Hematopoietic multipotent progenitor cell treated with erythropoietin and hydrocortisone succinate and interleukin-3 and kit ligand, for 6 days (in vitro differentiated cells): Measurements from ENCODE around the gene PHYHD1.
A peak's percentile ranks its signal among the peaks of the same experiment; 100 is the strongest.

Experiments used
- DNase-seq: peaks from one replicate; pipeline ENCODE4 v3.0.0-alpha.2; 2015

Gene PHYHD1

GRCh38 chr9:128901822-128902221 is 19.0 kb upstream of the PHYHD1 start:
- no peak for DNase-seq

DNA sequence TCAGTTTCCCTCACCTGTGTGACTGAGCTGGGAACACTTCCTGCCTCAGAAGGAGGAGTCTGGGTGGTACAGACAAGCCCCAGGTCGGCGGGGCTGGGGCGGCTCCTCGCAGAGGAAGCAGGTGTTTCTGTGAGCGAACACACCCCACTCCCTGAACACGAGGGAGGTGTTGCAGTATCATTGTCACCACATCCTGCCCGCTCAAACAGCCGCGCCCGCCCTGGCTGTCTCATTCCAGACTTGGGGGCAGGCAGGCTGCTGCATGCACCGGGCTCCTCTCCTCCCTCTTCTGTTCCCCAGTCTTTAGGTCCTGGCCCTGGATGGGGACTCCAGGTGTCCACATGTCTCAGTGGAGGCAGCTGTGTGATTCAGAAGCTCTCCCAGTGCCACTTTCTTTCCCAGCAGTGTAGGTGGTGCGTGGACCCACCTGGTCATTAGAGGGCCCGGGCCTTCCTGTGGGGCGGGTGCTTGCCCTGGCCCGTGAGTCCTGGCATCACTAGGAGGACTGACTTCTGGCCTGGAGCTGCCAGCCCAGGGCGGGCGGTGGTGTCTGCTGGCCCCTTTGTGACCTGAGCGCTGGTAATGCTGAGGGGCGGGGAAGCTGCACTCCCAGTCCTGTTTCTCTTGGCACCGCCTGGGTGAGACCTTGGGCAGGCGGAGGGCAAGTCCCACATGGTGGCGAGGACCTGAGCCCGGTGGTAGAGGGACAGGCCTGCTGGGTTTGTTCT is 18.3 kb upstream of the PHYHD1 start:
- DNase-seq: peak; percentile 88

- no peak for DNase-seq
Observed at GRCh38 chr9:128903079-128903461, 17.7 kb upstream of the PHYHD1 start.

- no peak for DNase-seq
Observed at GRCh38 chr9:128903871-128904620, 16.7 kb upstream of the PHYHD1 start.

- no peak for DNase-seq
Observed at GRCh38 chr9:128905964-128906363, 14.8 kb upstream of the PHYHD1 start.

GRCh38 chr9:128906741-128907140 is 14.0 kb upstream of the PHYHD1 start:
- peak; percentile 58 for DNase-seq

DNA sequence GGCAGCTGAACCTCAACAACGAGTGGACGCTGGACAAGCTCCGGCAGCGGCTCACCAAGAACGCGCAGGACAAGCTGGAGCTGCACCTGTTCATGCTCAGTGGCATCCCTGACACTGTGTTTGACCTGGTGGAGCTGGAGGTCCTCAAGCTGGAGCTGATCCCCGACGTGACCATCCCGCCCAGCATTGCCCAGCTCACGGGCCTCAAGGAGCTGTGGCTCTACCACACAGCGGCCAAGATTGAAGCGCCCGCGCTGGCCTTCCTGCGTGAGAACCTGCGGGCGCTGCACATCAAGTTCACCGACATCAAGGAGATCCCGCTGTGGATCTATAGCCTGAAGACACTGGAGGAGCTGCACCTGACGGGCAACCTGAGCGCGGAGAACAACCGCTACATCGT is 12.4 kb upstream of the PHYHD1 start:
- no peak for DNase-seq

GRCh38 chr9:128909859-128910258 is 10.9 kb upstream of the PHYHD1 start:
- DNase-seq: no peak

GRCh38 chr9:128910906-128911305 is 9.9 kb upstream of the PHYHD1 start:
- DNase-seq: no peak

DNA sequence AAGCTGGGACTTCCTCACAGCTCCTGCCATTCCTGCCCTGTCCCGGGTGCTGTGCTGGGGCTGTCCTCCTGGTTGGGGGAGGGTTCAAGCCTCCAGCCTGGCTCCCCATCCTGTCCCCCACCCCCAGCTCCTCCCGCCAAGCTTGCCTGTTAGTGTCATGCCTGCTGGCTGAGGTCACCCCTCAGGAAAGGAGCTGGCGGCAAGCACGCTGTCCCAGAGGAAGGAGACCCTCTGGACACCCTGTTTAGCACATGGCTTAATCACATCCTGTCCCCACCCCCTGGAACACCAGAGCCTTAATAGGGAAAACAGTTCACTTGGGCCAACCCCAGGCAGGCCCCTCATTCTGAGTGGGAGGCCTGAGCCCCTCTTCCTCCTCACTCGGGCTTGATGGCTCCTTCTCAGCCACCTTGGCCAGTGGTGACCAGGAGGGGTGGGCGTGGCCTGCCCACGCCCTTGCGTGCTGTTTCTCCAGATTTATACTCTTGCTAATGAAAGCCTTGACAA is 9.2 kb upstream of the PHYHD1 start:
- DNase-seq: no peak

DNA sequence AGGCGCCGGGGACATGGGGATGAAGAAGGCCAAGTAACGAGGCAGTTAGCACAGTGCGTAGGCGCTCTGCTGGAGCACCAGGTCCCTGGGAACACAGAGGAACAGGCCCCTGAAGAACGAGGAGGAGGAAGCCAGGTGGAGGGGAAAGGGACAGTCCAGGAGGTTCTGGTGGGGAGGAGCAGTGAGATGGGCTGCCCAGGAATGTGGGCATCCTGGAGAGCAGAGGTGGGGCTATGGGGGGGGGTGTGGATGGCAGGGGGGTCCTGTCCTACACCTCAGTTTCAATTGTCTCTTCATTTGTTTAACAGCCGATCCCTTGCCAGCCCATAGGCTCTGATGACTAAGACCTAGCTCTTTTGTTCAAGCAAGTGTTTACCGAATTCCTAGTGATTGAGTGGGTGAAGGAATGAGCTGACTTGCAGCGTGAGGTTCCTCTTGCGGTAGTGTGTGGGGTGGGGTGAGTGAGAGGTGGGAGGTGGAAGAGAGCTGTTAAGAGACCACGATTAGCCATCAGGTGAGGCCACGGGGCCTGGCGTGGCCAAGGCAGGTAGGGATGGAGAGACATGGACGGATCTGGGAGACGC is 8.4 kb upstream of the PHYHD1 start:
- DNase-seq: no peak

- no peak for DNase-seq
Observed at GRCh38 chr9:128913048-128913900, 7.5 kb upstream of the PHYHD1 start.

- DNase-seq: peak; percentile 47
Observed at GRCh38 chr9:128913995-128914772, 6.6 kb upstream of the PHYHD1 start.

GRCh38 chr9:128916204-128916603 is 4.6 kb upstream of the PHYHD1 start:
- DNase-seq: no peak

- no peak for DNase-seq
Observed at GRCh38 chr9:128916745-128917144, 4.0 kb upstream of the PHYHD1 start.

- no peak for DNase-seq
Observed at GRCh38 chr9:128917151-128917849, 3.5 kb upstream of the PHYHD1 start.

GRCh38 chr9:128918921-128919320 is 1.9 kb upstream of the PHYHD1 start:
- DNase-seq: no peak

GRCh38 chr9:128919402-128920089 is 1.2 kb upstream of the PHYHD1 start:
- DNase-seq: no peak

DNA sequence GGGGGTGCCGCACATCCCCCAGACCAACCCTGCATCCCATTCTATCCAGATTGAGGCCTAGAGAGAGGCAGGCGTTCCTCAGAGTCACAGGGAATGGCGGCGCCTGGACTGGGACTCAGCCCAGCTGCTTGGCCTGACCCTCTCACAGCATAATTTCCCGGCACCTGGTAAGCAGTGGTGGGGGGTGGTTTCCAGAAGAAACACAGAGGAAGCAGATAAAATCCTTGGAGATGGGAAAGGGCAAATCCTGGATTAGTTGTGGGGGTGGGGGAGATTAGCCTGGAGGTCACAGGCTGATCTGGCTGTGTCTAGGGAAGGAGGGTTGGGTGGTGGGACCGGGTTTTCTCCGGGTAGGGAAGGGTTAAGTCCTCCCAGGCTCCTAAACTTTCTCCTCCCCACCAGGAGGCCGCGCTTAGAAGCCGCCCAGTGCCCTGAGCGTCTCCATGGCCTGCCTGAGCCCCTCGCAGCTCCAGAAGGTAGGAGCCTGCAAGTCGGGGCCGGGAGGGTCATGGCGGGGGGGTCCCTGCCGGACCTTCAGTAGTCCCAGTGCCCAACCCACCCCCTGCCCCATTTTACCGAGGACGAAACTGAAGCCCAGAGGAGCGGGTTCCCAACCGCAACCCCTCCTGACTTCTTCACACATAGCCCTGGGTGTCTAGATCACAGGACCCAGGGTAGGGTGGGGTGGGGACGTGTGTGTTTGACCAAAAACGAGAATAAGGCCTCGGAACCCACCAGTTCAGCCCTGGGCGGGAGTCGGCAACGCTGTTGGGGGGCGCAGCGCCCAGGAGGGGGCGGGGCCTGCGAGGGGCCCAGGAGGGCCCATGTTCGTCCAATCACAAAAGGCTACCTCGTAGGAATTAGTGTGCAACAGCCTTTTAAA is 1.3 kb downstream of the PHYHD1 start:
- peak; percentile 78 for DNase-seq

DNA sequence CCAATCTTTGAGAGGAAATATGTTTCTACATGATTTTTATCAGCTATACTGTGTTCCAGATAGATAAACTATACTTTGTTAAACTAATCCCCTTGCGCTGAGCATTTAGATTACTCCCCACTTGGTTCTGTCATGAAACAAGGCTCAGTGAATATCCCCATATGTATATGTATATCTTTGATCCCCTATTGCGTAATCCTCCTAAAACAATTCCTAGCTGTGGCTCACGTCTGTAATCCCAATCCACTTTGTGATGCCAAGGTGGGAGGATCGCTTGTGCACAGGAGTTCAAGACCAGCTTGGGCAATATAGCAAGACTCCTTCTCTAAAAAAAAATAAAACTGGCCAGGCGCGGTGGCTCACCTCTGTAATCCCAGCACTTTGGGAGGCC is 2.7 kb downstream of the PHYHD1 start:
- peak; percentile 28 for DNase-seq
